GM19372 (cell line): ENCODE data around the gene ID2.

Source experiments
- ATAC-seq: cut with Tn5 transposase; IDR thresholded peaks from one replicate; pipeline ENCODE4 v1.9.1; 2021; ENCODE audit warnings: mild to moderate bottlenecking, low read depth, moderate library complexity; ENCODE audit not compliant: unreplicated experiment

Gene ID2

DNA sequence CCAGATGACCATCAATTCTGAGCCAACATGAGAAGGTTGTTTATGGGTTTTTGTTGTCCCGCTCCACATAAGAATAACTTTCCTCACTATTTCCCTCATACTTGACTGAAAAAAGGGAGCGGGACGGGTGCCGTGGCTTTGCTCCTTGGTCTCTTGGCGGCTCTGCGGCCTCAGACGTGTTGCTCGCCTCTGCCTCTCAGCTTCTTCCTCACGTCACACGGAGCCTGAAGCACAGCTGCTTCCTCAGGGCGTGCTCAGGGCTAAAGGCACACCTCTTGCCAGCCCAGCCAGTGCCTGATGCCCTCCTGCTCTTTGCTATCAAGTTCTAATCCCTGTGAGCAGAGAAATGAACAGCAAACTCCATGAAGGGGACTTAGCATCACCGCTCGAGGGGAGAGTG, 17.9 kb upstream of the ID2 start:
- ATAC-seq = no peak

- ATAC-seq = no peak
These were observed 15.3 kb upstream of the ID2 start for GRCh38 chr2:8666581-8666980.

DNA sequence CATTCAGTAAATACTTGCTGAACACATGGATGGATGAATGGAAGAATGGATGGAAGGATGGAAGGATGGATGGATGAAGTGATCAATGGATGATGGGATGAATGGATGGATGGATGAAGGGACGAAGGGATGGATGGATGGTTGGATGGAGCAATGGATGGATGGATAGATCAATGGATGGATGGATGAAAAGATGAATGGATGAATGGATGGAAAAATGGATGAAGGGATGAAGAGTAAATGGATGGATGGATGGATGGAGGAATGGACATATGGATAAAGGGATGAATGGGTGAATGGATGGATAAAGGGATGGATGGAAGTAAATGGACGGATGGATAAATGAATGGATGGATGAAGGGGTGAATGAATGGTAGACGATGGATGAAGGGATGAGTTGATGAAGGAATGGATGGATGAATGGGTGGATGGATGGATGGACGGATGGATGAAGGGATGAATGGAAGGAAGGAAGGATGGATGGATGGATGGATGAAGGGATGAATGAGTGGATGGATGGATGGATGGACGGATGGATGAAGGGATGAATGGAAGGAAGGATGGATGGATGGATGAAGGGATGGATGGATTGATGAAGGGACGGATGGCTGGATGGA, 13.9 kb upstream of the ID2 start:
- ATAC-seq = no peak

DNA sequence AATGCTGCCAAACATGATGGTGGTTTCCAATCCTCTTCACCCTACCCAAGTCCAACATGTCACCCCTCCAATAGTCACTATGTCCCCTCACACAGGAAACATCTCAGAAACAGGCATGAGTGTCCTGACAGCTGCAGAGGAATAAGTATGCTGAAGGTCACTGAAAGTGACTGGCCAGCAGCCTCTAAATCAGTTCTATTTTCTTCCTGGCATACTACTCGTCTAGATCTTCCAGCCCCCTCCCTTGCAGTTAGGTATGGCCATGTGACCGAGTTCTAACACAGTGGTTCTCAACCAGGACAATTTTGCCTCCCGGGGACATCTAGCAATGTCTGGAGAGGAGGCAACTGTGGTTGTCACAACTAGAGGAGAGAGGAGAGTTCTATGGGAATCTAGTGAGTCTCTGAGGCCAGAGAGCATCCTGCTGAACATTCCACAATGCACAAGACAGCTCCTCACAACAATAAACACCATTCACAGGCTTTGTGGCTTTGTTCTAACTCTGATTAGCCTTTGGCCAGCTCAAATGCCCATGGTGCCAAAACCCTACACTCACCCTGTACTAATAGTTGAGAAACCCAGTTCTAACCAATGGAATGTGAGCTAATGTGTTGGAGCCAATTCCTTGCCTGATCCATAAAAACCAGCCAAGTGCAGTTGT, 12.6 kb upstream of the ID2 start:
- ATAC-seq = no peak

DNA sequence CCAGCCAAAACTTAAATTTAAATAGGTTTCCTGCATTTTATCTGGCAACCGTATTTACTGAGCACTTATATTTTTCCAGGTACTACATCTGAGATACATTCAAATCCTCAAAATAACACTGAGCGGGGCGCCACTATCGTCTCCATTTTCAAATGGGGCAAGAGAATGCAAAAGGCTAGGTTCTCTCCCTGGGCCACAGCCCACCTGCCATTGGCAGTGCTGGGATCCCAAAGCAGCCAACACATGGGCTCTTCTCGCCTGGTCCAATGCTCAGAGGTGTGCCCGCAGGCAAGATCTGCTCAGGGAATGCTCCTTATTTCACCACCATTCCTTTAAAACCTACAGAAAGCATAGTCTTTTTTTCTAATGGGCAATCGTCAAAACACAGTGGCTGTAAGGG, 11.3 kb upstream of the ID2 start:
- no peak for ATAC-seq

DNA sequence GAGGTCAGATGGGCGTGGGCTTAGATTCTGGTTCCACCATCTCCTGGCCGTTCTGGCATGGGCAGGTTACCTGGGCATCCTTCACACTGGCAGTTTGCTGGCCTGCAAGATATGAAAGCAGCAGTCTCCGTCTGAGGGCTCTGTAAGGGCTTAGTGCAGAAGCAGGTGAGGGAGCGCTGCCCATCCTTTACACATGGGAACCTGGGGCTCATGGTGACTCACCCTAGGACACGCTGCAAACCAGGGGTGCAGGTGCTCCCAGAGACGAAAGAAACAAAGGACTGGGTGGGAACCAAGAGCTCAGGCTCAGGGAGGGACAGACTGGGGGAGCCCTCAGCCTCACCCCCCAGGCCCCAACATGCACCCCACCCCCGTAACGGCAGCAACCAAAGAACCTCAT, 10.7 kb upstream of the ID2 start:
- no peak for ATAC-seq

- ATAC-seq = no peak
These were observed 10.1 kb upstream of the ID2 start for GRCh38 chr2:8671802-8672201.

GRCh38 chr2:8672940-8673339, 8.9 kb upstream of the ID2 start:
- no peak for ATAC-seq

DNA sequence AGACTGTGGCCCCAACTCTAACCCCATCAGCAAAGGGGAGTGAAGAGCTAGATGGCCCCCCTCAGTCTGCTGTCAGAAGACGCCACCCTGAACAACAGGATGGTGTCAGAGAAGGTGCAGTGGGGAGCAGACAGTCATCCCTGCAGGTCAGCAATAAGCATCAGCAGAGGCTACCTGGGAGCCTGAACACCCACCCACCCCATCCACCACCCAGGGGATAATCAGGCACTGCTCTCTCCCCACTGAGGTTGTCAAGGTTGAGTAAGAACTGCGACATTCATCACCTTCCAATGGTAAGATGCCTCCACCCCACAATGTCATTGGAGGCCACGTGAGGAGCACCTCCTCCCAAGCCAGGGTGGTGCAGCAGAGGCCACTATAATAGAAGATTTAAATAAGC, 8.5 kb upstream of the ID2 start:
- no peak for ATAC-seq

DNA sequence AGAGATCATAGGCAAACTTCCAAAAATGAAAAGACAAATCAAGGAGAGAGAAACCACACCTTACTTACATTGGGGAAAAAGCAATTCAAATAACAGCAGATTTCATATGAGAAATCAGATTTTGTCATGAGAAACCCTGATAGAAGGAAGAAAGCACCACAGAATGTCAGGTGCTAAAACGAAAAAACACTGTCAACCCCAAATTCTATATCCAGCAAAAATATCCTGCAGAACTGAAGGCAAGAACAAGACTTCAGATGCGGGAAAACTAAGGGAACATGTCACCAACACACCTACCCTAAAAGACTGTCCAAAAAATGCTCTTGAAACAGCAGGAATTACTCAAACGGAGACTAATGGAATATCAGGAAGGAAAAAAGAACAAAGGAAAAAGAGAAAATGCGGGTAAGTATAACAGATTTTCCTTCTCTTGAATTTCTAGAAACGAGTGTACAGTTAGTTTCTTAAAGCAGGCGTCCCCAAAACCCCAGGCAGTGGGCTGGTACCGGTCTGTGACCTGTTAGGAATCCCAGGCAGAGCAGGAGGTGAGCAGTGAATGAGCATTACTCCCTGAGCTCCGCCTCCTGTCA, 7.3 kb upstream of the ID2 start:
- no peak for ATAC-seq

- ATAC-seq = no peak
These were observed 6.3 kb upstream of the ID2 start for GRCh38 chr2:8675543-8675942.

DNA sequence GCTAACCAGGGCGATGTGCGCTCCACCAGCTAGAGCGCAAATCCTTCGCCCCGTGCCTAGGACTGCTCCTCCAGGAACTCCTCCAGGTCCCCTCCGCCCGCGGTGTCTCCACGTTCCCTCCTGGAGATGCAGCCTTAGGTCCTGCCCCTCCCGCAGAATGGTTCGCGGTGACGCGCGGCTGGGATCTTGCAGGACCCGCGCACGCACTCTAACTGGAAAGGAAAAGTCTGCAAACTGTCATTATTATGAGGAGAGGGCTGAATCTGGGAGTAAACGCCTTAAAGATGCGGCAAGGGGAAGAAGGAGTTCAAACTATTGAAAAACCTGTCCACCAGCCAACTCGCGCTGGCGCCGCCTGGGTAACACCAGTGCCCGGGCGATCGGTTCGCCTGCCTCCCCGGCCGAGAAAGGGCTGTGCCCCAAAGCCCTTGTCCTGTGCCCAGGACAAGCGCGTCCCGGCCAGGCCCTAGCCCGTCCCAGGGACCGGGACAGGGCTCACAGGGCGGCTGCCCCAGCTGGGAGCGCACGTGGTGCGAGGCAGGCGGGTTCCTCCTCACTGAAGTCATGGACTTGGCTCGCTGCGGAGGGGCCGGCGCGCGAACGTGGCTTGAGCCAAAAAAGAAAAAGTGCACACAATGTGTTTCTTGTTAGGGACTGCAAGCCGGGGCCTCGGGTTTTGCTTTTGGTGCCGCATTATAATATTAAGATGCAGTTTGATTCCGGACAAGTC, 5.5 kb upstream of the ID2 start:
- ATAC-seq = no peak

DNA sequence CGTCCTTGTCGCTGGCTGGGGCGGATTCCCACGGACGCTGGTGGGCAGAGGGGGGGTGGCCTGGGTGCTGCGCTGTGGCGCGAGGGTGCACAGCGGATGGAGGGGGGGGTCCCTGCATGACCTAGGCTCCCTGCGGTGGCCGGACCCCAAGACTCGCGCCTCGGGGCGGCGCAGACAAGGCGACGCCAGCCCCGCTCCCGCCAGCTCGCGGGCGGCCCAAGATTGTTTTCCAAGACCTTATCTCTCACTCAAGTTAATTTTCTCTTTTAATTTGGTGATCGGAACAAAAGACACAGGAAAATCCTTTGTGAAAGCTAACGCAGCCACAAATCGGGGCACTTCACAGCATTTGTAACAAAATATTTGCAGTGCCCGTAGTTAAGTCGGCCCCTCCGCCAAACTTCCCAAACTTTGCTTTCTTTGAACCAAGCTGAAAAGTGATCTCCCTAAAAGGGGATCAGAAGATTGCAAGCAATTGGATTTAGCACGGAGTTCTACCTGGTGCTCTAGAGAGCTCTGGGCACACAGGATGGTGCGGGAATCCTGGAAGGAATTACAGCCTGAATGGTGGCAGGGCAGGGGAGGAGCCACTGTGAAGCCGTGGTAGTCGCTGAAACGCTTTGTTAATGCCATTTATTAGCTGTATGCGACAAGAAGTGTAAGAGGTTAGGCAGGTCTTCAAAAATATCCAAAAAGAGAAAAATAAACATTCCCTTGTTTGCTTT, 4.8 kb upstream of the ID2 start:
- no peak for ATAC-seq

DNA sequence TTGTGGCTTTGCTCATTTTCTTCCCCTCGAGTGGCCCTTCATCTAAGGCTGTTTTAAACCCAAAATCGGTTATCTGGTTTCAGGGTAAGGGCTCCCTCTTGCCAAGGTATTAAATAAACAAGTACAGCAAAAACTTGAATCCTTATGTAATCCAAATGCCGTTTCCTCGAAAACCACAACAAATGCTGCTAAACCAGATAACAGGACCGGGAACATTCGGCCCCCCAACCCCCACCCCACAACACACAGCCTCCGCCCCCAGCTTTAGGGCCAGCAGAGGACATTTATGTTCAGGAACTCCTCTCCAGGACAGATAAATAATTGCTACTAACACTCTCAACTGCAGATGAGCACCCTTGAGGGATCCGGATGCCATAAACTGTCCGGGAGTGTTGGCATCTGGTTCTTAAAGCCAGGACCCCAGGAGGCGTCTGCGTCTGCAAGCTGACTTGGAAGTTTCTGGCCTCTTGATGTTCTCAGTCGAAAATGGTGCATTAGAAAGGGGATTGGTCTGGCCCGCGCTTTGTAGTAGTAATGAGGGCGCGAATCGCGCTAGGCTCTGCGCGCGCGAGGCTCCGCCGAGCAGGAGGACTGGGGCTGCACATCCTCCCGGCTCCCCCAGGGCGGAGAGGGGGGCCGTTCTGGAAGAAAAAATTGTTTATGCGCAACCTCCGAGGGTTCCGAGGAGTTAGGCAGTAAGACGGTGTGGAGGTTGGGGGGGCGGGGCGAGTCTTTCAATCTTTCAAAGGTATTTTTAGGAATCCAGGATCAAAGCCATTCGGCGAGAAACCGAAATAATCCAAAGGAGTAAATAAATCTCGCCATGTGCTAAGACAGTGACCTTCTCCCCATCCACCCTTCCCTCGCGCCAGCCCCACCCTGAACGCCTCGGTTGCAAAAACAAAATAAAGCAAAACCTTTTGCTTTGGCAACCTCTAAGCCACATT, 3.9 kb upstream of the ID2 start:
- ATAC-seq = no peak

DNA sequence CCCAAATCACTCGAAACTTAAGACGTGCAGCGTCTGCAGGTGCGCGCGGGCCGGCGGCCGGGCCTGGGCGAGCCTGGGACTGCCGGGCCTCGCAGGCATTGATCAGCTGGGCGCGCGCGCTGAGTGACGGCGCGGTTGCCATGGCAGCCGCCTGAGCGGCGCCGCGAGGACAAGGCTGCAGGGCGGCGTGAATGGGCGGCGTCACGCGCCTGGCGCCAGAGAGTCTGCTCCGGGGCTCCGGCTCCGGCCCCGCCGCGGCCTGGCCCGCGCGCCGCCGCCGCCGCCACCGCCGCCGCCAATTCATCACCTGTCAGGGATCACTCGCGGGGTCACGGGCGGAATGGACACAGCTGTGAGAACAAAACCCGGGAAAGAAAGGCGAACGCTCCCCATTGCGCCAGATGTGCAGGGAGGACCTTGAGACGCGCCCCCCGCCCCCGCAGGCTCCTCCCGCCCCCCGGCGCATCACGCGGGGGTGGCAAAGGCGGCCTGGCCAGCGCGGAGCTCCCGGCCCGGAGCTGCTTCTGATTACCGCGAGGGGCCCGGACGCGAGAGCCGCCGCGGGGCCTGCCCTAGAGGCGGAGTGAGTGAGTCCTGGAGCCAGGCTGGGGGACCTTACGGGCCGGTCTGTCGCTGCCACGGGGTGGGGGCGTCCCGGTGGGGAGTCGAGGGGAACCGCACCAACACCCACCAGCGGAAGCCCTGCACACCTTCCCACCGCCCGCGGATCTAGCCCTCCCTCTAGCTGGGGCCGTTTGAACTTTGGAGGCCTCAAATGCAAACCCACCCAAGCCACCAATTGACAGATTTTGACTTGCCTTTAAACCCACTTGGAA, 2.9 kb upstream of the ID2 start:
- ATAC-seq = peak; percentile 56

- ATAC-seq = no peak
These were observed 2.4 kb upstream of the ID2 start for GRCh38 chr2:8679567-8679826.

DNA sequence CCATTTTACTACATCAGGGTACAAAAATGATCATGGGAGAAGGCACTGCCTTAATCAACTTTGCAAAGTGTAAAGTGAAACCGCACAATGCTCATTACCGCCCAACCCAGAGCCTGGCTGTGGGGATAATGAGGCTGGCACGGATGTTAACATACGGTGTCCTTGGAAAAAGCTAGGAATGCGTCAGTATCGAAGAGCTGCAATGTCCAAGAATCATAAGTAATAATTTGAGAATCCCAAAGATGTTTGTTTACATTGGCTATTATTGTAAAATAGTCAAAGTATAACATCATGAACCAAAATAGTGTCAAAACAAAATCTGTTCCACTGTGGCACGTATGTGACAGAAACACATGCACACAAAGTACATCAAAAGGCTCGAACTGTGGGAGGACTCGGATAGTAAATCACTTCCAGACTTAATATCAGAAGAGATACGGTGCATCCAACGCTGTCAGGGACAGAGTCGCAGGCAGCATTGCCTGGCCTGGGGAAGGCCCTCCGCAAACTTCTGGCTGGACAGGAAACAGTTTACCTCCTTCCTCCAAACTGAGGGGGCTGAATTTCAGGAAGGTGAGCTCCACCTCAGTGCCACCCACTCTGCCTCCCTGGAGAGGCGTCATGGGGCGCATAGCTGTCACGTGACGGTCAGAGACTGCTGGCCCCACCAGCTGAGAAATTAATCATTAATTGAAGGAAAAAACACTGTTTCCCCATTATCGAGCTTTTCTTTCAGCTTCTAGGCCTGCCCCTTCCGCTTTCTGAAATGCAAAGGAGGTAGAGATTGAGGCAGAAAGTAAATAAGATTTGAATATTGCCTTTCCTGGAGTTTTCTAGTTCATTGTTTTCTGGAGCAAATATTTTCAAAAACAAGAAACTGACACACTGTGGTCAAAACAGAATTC, 1.8 kb upstream of the ID2 start:
- no peak for ATAC-seq
